Measurements from ENCODE around the gene STK32A.
A peak's percentile ranks its signal among the peaks of the same experiment; 100 is the strongest.

STK32A gene

DNA sequence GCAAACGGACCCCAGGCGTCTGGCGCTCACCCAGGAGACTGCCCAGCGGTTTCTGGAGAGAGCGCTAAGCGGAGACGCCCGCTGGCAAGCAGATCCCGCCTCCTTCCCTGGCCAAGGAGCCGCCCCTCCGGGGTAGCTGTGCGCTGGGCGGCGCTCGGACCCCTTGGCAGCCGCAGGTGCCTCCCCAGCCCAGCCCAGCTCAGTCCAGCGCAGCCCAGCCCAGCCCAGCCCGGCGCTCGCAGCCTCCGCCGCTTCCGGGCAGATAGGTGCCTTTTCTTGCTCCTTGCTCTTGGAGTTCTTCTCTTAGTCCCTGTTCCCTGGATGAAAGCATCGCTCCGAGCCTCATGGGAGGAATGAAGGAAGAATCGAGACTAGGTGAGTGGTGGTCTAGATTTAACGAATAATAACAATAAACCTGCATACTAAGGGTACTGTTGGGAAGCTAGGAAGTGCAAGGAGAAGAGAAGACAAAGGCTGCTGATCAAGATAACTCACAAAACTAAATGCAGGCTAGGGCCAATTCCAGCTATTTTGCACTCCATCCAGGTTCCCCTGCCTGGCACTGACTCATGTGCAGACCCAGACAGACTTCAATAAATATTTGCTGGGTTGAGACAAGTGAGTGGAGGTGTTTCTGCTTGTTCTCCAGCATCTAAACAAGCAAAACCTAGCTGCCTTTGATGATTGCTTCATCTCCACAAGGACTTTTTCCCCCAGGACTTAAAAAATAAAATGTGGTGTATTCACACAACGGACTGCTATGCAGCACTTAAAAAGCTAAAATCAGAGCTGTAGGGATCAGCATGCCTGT, at the start of gene STK32A:
STK32A (plus strand) TSS at position 202 of the 811 bp plus-strand sequence. CDS start 4,609 bp downstream, outside the sequence.
- DNase-seq (ENCODE audit: low read depth in 1 of 2, low spot score in 1 of 2): no peak
- in situ Hi-C loops (cut with HindIII; ENCODE audit: low pct_unique_long_range_greater_than_20kb, low sequenced_read_pairs): no loop called here
- no peak for TF ChIP-seq JUND (IDR thresholded peaks at IDR 0.05; ENCODE audit: low read depth)

DNA sequence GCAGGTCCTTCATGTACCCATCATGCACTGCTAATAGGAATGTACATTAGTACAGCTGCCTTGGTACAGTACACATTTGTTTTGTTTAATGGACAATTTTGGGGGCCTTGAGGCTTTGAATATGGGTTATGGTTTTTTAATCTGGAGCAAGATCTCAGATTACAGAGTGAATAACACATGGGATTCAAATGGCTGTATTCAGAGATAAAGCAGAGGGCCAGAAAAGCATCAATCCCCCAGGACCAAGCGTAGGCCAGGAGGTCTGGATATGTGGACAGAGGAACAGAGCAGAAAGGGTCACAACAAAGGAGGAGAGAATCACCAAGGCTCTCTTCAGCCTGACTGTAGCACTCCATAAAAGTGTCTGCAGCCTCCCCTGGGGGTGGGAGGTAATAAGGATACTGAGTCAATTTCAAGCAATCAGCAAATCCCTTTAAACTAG, 47.7 kb upstream of the STK32A start:
- DNase-seq (ENCODE audit: low read depth in 1 of 2, low spot score in 1 of 2): no peak
- in situ Hi-C loops (cut with HindIII; ENCODE audit: low pct_unique_long_range_greater_than_20kb, low sequenced_read_pairs): no loop called here
- TF ChIP-seq JUND (IDR thresholded peaks at IDR 0.05; ENCODE audit: low read depth): no peak

DNA sequence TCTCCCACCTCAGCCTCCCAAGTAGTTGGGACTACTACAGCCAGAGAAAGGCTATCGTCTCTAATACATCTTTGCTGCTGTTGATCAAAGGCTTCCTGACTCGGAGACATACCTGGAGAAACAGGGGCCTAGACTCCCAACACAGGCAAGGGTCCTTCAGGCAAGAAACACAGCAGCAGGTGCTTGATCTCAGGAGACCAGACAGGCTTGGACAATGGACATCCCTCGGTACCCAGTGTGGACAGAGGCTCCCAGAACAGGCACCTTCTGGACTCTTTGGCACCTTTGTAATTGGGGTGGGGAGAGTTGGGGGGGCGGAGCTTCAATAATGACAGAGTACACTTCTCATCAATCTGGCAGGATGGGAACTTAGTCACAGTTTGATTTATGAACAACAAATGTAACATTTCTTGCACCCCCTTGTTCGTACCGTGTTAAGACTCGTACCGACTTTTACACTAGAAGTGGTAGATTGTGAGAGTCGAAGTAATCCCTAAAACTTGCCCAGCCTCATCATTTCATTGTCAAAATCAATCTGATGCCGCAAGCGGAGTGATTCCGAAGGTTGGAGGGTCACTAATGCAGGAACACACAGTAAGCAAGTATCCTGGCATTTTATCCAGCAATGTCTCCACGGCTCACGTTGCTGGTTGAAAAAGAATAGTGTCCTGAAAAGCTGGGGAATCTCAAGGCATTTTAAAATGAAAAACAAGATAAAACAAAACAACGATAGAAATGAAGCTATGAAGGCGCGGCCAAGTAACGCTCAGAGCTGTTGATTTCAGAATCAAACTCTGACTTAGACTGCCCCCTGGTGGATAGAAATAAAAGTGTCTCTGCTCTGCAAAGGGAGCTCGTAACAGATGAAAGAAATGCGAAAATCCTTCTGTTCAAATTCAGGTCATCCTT, 46.4 kb upstream of the STK32A start:
- no peak for TF ChIP-seq JUND (IDR thresholded peaks at IDR 0.05; ENCODE audit: low read depth)
- DNase-seq (ENCODE audit: low read depth in 1 of 2, low spot score in 1 of 2): peak; percentile 59 to 80
- in situ Hi-C loops (cut with HindIII; ENCODE audit: low pct_unique_long_range_greater_than_20kb, low sequenced_read_pairs): no loop called here

DNA sequence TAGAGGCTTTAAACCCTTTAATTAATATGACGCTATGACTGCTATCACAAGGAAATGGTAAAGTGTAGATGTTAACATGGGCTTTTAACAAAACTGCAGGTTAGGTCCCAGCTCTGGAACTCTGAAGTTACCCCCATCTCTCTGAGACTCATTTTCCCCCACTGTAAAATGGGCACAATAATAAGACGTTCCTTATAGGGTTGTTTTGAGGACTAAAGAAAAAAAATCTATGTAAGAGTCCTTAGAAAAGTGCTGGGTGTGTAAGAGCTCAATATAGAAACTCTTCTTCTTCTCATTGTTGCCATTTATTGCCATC, 45.8 kb upstream of the STK32A start:
- in situ Hi-C loops (cut with HindIII; ENCODE audit: low pct_unique_long_range_greater_than_20kb, low sequenced_read_pairs): no loop called here
- no peak for TF ChIP-seq JUND (IDR thresholded peaks at IDR 0.05; ENCODE audit: low read depth)
- DNase-seq (ENCODE audit: low read depth in 1 of 2, low spot score in 1 of 2): no peak

DNA sequence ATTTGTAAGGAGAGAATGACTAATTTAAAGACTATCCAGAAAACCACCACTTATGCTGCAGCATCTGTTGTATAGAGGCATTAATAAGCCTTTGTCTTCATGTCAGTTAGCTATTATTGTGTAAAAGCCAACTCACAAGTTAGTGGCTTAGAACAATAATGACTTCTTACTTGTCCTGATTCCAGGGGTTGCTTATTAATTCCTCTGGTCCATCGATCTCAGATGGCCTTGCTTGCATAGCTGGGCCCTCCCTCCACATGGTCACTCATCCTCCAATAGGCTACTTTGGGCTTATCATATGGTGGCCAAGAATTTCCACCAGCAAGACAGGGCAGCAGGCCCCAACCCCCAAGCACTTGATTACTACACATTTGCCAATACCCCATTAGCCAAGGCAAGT, 44.5 kb upstream of the STK32A start:
- in situ Hi-C loops (cut with HindIII; ENCODE audit: low pct_unique_long_range_greater_than_20kb, low sequenced_read_pairs): no loop called here
- DNase-seq (ENCODE audit: low read depth in 1 of 2, low spot score in 1 of 2): no peak
- TF ChIP-seq JUND (IDR thresholded peaks at IDR 0.05; ENCODE audit: low read depth): no peak

DNA sequence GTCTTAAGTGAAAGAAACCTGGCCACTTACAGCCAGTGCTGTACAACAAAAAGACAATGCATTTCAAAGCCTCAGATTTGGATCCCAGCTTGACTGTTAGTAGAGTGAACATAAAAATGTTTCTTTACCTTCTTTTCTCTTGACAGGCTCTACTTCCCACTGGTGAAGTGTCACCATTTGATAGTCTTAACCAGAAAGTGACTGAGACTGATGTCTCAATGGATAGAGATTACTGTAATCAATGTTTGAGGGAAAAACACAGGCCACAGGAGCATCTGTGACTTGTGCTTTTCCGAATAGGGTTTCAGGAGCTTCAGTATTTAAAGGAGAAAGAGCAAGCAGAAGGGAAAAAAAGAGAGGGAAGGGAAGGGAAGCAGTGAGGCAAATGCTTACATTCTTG, 41.7 kb upstream of the STK32A start:
- in situ Hi-C loops (cut with HindIII; ENCODE audit: low pct_unique_long_range_greater_than_20kb, low sequenced_read_pairs): no loop called here
- no peak for DNase-seq (ENCODE audit: low read depth in 1 of 2, low spot score in 1 of 2)
- TF ChIP-seq JUND (IDR thresholded peaks at IDR 0.05; ENCODE audit: low read depth): no peak

DNA sequence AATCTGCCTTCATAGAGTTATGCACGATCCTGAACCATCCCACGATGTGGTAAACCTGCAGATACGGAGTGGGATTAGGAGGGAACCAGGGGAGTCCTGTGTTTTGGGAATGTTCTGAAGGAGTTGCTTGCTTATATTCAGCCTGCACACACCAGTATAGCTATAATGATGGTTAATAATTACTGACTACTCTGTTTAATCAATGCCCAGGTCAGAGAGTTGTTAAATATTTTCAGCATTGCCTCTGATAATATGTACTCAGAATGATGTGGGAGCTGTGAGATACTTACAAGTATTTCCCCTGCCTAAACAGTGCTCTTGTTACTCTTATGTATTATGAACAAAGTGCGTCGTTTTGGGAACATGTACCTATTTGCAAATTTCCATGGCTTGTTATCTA, 34.8 kb upstream of the STK32A start:
- no peak for DNase-seq (ENCODE audit: low read depth in 1 of 2, low spot score in 1 of 2)
- in situ Hi-C loops (cut with HindIII; ENCODE audit: low pct_unique_long_range_greater_than_20kb, low sequenced_read_pairs): no loop called here

DNA sequence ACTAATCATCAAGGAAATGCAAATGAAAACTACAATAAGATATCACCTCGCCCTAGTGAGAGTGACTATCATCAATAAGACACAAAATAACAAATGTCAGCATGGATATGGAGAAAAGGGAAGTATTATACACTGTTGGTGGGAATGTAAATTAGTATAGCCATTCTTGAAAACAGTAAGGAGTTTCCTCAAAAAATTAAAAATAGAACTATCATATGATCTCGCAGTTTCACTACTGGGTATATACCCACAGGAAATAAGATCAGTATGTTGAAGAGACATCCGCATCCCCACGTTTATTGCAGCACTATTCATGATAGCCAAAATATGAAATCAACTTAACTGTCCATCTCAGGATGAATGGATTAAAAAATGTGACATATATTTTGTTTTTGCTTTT, 31.6 kb upstream of the STK32A start:
- TF ChIP-seq JUND (IDR thresholded peaks at IDR 0.05; ENCODE audit: low read depth): no peak
- no peak for DNase-seq (ENCODE audit: low read depth in 1 of 2, low spot score in 1 of 2)
- in situ Hi-C loops (cut with HindIII; ENCODE audit: low pct_unique_long_range_greater_than_20kb, low sequenced_read_pairs): no loop called here

More for the DNA sequence above, 34.8 kb upstream of the STK32A start:
- TF ChIP-seq JUND (IDR thresholded peaks at IDR 0.05; ENCODE audit: low read depth): no peak

DNA sequence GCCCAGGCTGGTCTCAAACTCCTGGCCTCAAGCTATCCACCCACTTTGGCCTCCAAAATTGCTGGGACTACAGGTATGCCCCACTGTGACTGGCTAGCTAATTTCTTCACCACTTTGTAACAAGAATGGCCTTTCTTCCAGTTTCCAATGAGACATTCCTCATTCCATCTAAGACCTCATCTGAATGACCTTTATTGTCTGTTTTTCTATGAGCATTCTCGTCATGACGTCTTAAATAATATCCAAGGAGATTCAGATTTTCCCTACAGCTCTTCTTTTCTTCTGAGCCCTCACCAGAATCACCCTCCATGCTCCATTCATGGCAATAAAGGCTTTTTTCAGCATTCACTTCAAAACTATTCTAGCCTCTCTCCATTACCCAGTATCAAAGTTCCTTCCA, 30.2 kb upstream of the STK32A start:
- DNase-seq (ENCODE audit: low read depth in 1 of 2, low spot score in 1 of 2): no peak
- no peak for TF ChIP-seq JUND (IDR thresholded peaks at IDR 0.05; ENCODE audit: low read depth)
- in situ Hi-C loops (cut with HindIII; ENCODE audit: low pct_unique_long_range_greater_than_20kb, low sequenced_read_pairs): no loop called here

DNA sequence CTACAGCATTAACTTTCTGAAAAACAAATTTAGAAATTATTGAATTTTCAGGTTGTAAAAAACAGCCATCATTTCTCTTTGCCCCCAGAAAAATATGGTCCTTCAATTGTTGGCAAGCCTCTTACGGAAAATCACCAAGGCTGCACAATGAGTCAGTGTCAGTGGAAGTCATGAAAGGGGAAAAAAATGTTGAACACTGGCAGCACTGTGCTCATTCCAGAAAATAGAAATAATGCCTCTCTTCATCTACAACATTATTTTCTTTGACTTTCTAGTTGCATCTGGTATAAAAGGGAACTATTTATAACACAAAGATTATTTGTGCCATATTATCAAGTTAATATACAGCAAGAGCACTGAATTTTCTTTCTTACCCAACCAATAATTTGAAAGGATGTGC, 26.7 kb upstream of the STK32A start:
- in situ Hi-C loops (cut with HindIII; ENCODE audit: low pct_unique_long_range_greater_than_20kb, low sequenced_read_pairs): no loop called here
- DNase-seq (ENCODE audit: low read depth in 1 of 2, low spot score in 1 of 2): no peak
- no peak for TF ChIP-seq JUND (IDR thresholded peaks at IDR 0.05; ENCODE audit: low read depth)

DNA sequence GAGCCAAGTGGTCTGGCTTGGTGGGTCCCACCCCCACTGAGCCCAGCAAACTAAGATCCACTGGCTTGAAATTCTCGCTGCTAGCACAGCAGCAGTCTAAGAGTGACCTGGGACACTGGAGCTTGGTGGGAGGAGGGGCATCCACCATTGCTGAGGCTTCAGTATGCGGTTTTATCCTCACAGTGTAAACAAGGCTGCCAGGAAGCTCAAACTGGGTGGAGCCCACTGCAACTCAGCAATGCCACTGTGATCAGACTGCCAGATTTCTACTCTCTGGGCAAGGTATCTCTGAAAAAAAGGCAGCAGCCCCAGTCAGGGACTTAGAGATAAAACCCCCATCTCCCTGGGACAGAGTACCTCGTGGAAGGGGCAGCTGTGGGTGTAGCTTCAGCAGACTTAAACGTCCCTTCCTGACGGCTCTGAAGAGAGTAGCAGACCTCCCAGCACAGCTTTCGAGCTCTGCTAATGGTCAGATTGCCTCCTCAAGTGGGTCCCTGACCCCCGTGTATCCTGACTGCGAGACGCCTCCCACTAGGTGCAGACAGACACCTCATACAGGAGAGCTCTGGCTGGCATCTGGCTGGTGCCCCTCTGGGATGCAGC, 18.2 kb upstream of the STK32A start:
- in situ Hi-C loops (cut with HindIII; ENCODE audit: low pct_unique_long_range_greater_than_20kb, low sequenced_read_pairs): no loop called here
- DNase-seq (ENCODE audit: low read depth in 1 of 2, low spot score in 1 of 2): peak in 1 of 2 experiments; percentile 18
- TF ChIP-seq JUND (IDR thresholded peaks at IDR 0.05; ENCODE audit: low read depth): no peak

DNA sequence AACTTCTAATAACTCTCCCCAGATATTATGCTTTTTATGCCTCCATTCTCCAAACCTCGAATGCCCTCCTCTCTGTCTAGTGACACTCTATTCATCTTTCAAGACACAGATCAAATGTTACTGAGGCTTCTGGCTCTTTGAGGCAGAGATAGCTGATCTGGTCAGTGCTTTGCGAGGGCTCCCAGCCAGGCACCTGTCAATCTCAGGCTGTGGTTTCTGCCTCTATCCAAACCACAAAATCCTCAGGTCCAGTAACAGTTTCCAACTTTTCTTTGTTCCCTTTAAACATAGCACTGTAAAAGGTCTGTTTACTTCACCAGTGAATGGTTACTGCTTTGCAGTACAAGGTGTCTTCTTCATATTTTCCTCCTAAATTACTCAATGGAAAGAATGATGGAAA, 11.5 kb upstream of the STK32A start:
- in situ Hi-C loops (cut with HindIII; ENCODE audit: low pct_unique_long_range_greater_than_20kb, low sequenced_read_pairs): no loop called here
- no peak for DNase-seq (ENCODE audit: low read depth in 1 of 2, low spot score in 1 of 2)
- TF ChIP-seq JUND (IDR thresholded peaks at IDR 0.05; ENCODE audit: low read depth): no peak

Measured in T47D (cell line).